ENCODE data around the gene KIFC3.
"Not testable (repeated sequence)": the region's sequence is repeated elsewhere in the genome, so short reads cannot be mapped to it uniquely, and the experiment has no call there.

KIFC3 gene

GRCh38 chr16:57804111-57804837 lies 2.0 kb upstream of the KIFC3 start:
- DNase-seq (ENCODE audit: low spot score) = no peak

- peak; percentile 40 for DNase-seq (ENCODE audit: low spot score)
Observed at GRCh38 chr16:57803134-57803990, 1.1 kb upstream of the KIFC3 start.

GRCh38 chr16:57801809-57802340 lies 416 bp downstream of the KIFC3 start:
- no peak for DNase-seq (ENCODE audit: low spot score)

- DNase-seq (ENCODE audit: low spot score) = no peak
Observed at GRCh38 chr16:57801098-57801808, 1.0 kb downstream of the KIFC3 start.

GRCh38 chr16:57800200-57801097 lies 1.8 kb downstream of the KIFC3 start:
- DNase-seq (ENCODE audit: low spot score) = no peak

GRCh38 chr16:57799600-57800199 lies 2.6 kb downstream of the KIFC3 start:
- DNase-seq (ENCODE audit: low spot score) = no peak

- no peak for DNase-seq (ENCODE audit: low spot score)
Observed at GRCh38 chr16:57798953-57799599, 3.2 kb downstream of the KIFC3 start.

- no peak for DNase-seq (ENCODE audit: low spot score)
Observed at GRCh38 chr16:57798267-57798810, 4.0 kb downstream of the KIFC3 start.

GRCh38 chr16:57797526-57798266 lies 4.6 kb downstream of the KIFC3 start:
- no peak for DNase-seq (ENCODE audit: low spot score)

- DNase-seq (ENCODE audit: low spot score) = no peak
Observed at GRCh38 chr16:57797216-57797525, 5.1 kb downstream of the KIFC3 start.

GRCh38 chr16:57796014-57796413 lies 6.3 kb downstream of the KIFC3 start:
- DNase-seq (ENCODE audit: low spot score) = not testable (repeated sequence)

- DNase-seq (ENCODE audit: low spot score) = peak; percentile 66
Observed at GRCh38 chr16:57795431-57795878, 6.8 kb downstream of the KIFC3 start.

- DNase-seq (ENCODE audit: low spot score) = no peak
Observed at GRCh38 chr16:57794849-57795430, 7.4 kb downstream of the KIFC3 start.

- no peak for DNase-seq (ENCODE audit: low spot score)
Observed at GRCh38 chr16:57791893-57792461, 10.3 kb downstream of the KIFC3 start.

GRCh38 chr16:57791195-57791892 lies 10.9 kb downstream of the KIFC3 start:
- no peak for DNase-seq (ENCODE audit: low spot score)

- no peak for DNase-seq (ENCODE audit: low spot score)
Observed at GRCh38 chr16:57788951-57789350, 13.3 kb downstream of the KIFC3 start.

GRCh38 chr16:57788252-57788841 lies 13.9 kb downstream of the KIFC3 start:
- no peak for DNase-seq (ENCODE audit: low spot score)
